HEK293 (cell line): ENCODE results near the gene HIF3A.

Experiments used
- CTCF ChIA-PET: fragments of 350-600 bp; formaldehyde crosslinking; extraction: SDS; loops from one replicate; lab custom pipeline; 2021; ENCODE audit warnings: antibody characterized with exemption; lab: Yijun Ruan, JAX
- POLR2A ChIA-PET: fragments of 300-600 bp; formaldehyde crosslinking; extraction: SDS; loops from one replicate; lab custom pipeline; 2020; ENCODE audit warnings: antibody characterized with exemption, inconsistent platforms; lab: Yijun Ruan, JAX
- H3K27ac ChIP-seq: fragments of 200-500 bp; sonication (Bioruptor generic); 2 replicates; pipeline ENCODE4 v1.5.1; 2014; ENCODE audit warnings: low read depth, low read length, control low read depth, inconsistent platforms; ENCODE audit errors: extremely low read depth
- H3K36me3 ChIP-seq, 2 experiments: fragments of 200-500 bp in 1 of 2; sonication (Bioruptor generic) in 1 of 2; 1 replicate in 1 of 2; 2 replicates in 1 of 2; pipeline ENCODE4 v1.5.1; 2014 to 2017; ENCODE audit warnings: inconsistent platforms in 2 of 2, low read length in 2 of 2; ENCODE audit not compliant: control insufficient read depth in 2 of 2, insufficient read depth in 1 of 2
- H3K4me1 ChIP-seq: fragments of 200-500 bp; sonication (Bioruptor generic); 2 replicates; pipeline ENCODE4 v1.5.1; 2014; ENCODE audit warnings: mild to moderate bottlenecking, low read length, inconsistent platforms; ENCODE audit not compliant: control insufficient read depth, insufficient read depth
- H3K4me3 ChIP-seq: 2 replicates; pipeline ENCODE4 v1.5.1; 2011; ENCODE audit warnings: low read depth, mild to moderate bottlenecking, control low read depth, low read length, moderate library complexity
- H3K9me3 ChIP-seq: fragments of 200-500 bp; sonication (Bioruptor generic); 2 replicates; pipeline ENCODE4 v1.5.1; 2014; ENCODE audit warnings: low read depth, low read length, inconsistent platforms; ENCODE audit not compliant: control insufficient read depth, insufficient read depth
- KLF9 ChIP-seq: fragments of 450-650 bp; formaldehyde crosslinking; IDR thresholded peaks from 2 replicates; pipeline ENCODE4 v1.5.1; 2016; ENCODE audit warnings: missing biosample characterization, missing genetic modification characterization, low read depth
- SCRT2 ChIP-seq: fragments of 450-650 bp; formaldehyde crosslinking; IDR thresholded peaks from 2 replicates; pipeline ENCODE4 v1.5.1; 2016; ENCODE audit warnings: missing biosample characterization, missing genetic modification characterization
- ZFP3 ChIP-seq: fragments of 450-650 bp; formaldehyde crosslinking; IDR thresholded peaks from 2 replicates; pipeline ENCODE4 v1.5.1; 2016; ENCODE audit warnings: low read depth, missing biosample characterization, missing genetic modification characterization
- ZNF157 ChIP-seq: fragments of 450-650 bp; formaldehyde crosslinking; IDR thresholded peaks from 2 replicates; pipeline ENCODE4 v1.5.1; 2016; ENCODE audit warnings: missing biosample characterization, missing genetic modification characterization
- ZNF354C ChIP-seq: fragments of 450-650 bp; formaldehyde crosslinking; IDR thresholded peaks from 2 replicates; pipeline ENCODE4 v1.5.1; 2016; ENCODE audit warnings: missing biosample characterization, missing genetic modification characterization, low read depth, borderline replicate concordance
- ZNF423 ChIP-seq: fragments of 450-650 bp; formaldehyde crosslinking; IDR thresholded peaks from 2 replicates; pipeline ENCODE4 v1.5.1; 2016; ENCODE audit warnings: missing biosample characterization, missing genetic modification characterization
- ZNF501 ChIP-seq: fragments of 450-650 bp; formaldehyde crosslinking; IDR thresholded peaks from 2 replicates; pipeline ENCODE4 v1.5.1; 2016; ENCODE audit warnings: missing biosample characterization, missing genetic modification characterization
- ZNF776 ChIP-seq: fragments of 450-650 bp; formaldehyde crosslinking; IDR thresholded peaks from 2 replicates; pipeline ENCODE4 v1.5.0; 2017; ENCODE audit warnings: missing biosample characterization, missing genetic modification characterization, borderline replicate concordance
- ZNF777 ChIP-seq: fragments of 450-650 bp; formaldehyde crosslinking; IDR thresholded peaks from 2 replicates; pipeline ENCODE4 v1.5.1; 2017; ENCODE audit warnings: missing biosample characterization, missing genetic modification characterization, borderline replicate concordance
- TF ChIP-seq, protein P1 (sequence below): fragments of 450-650 bp; formaldehyde crosslinking; IDR thresholded peaks from 2 replicates; pipeline ENCODE4 v1.5.1; 2016; ENCODE audit warnings: missing biosample characterization, missing genetic modification characterization
- TF ChIP-seq, protein P2 (sequence below): sonication (generic); formaldehyde crosslinking; IDR thresholded peaks from 2 replicates; pipeline ENCODE4 v1.8.1; 2022; ENCODE audit warnings: mild to moderate bottlenecking, moderate library complexity, missing genetic modification reagents
- TF ChIP-seq, protein P3 (sequence below): fragments of 450-650 bp; formaldehyde crosslinking; IDR thresholded peaks from 2 replicates; pipeline ENCODE4 v1.5.1; 2016; ENCODE audit warnings: missing biosample characterization, missing genetic modification characterization
- TF ChIP-seq, protein P4 (sequence below): fragments of 450-650 bp; formaldehyde crosslinking; IDR thresholded peaks from 2 replicates; pipeline ENCODE4; 2016; ENCODE audit warnings: missing biosample characterization, missing genetic modification characterization
- TF ChIP-seq, protein P5 (sequence below): fragments of 450-650 bp; formaldehyde crosslinking; IDR thresholded peaks from 2 replicates; pipeline ENCODE4 v1.5.1; 2016; ENCODE audit warnings: missing biosample characterization, missing genetic modification characterization
- TF ChIP-seq, protein P6 (sequence below): fragments of 450-650 bp; formaldehyde crosslinking; conservative IDR thresholded peaks from 2 replicates; pipeline ENCODE4 v1.5.1; 2016; ENCODE audit warnings: low read depth, missing biosample characterization, missing genetic modification characterization

The HIF3A gene

DNA sequence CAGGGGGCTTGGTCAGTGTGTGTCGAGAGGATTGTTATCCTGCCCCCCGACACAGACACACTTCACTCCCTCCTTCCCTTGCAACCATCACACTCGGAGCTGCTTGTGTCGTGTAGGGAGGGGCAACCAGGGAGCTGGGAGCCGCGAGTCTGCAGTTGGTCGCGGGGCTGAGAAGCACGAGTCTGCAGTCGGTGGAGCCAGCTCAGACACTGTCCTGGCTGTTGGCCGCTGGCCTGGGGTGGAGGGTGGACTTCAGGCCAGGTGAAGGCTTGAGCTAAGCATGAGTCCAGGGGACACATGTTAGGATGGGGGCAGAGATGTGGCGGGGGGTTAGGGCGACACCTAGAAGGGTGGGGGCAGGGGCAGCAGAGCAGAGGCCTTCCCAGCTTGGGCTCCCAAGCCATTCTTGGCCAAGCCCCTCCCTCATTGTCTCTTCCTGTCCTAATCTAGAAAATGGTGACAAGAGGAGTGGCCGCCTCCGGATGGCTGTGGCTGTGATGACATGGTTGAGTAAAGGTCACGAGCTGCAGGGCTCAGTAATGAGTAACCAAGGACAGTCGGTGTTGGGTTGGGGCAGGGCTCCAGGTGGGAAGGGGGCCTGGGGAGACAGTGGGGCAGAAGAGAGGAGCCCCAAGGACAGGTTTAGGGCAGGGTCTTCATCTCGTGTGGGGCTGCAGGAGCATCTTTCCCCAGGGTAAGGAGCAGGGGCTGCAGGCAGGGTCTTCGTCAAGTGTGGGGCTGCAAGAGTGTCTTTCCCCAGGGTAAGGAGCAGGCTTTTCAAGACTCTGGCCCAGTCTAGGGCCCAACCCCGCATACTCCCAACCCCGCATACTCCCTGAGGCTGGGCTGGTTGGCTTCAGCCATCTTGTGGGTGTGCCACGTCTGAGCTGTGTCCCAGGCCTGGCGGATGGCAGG is 58.6 kb downstream of the HIF3A start:
- no peak overlapping the region for H3K27ac ChIP-seq
- ChIA-PET POLR2A (interaction anchor here (0.5 to 1.8 kb wide), 2 partner anchors 8 to 14 kb away, joined by 4 to 5 read pairs; partner anchors contain the start of gene PPP5C), CTCF (interaction anchor here (0.5 to 4.0 kb wide), 3 partner anchors 8 to 235 kb away, joined by 3 to 26 read pairs (median 3); partner anchors contain the start of gene PPP5C)
- H3K9me3 ChIP-seq = no peaks in the 10 kb centered on the region
- peaks cover 4% of the 10 kb centered on the region; the same call in 1 of the 2 replicates for H3K4me1 ChIP-seq
- H3K36me3 ChIP-seq = peaks cover 51 to 82% of the 10 kb centered on the region in 2 experiments
- H3K4me3 ChIP-seq = no peak overlapping the region
- TF ChIP-seq KLF9 (tag by site-specific recombination) = 0 out of 2 replicates have a peak, but pooled peaks have one; percentile 27
- TF ChIP-seq, protein P1, sequence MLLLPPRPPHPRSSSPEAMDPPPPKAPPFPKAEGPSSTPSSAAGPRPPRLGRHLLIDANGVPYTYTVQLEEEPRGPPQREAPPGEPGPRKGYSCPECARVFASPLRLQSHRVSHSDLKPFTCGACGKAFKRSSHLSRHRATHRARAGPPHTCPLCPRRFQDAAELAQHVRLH = no peak

DNA sequence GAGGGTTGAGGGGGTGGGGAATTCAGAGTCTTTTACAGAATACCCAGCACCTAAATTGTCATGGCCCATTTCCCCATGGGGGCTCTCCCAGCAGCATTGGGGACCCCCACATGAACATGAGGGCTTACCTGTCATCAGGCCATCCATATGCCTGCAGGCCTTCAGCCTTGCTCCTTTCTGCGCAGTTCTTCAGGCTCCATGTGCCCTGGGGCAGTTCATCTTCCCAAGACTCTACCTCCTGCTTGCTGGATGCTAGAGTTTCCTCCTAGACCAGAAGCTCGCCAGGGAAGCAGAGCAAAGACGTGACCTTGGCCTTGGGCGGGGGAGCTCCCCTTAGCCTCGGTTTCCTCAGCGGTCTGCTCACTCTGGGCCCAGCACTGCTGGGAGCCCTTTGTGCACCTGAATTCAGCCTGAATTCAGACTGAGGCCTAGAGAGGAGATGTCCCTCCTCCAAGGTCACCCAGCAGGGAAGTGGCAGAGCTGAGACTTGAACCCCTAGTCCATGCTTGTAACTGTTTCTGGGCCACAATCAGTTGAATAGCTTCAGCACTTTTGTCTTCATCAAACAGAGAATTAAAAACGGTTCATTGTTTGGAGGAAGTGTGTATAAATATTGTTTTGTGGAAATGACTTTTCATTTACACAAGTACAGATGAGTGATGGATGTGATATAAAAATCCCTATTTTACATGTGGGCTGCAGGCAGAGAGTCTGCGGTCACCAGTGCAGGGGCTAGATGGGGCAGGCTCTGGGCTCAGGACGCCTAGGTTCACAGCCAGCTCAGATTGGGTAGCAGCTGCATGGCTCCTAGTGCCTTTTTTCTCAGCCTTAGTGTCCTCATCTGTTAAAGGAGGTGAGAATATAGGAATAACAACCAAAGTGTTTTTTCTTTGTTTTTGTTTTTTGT is 59.6 kb downstream of the HIF3A start:
- POLR2A ChIA-PET = interaction anchor here (0.5 to 1.8 kb wide), 2 partner anchors 9 to 13 kb away, joined by 4 to 5 read pairs; partner anchors contain the start of gene PPP5C
- Histone ChIP-seq H3K9me3 (no peaks in the 10 kb centered on the region), H3K4me3 (no peak overlapping the region), H3K4me1 (no peaks in the 10 kb centered on the region), H3K36me3 (peaks cover 58 to 76% of the 10 kb centered on the region in 2 experiments), H3K27ac (no peak overlapping the region)
- no peak for TF ChIP-seq ZNF157 (tag by site-specific recombination)
- TF ChIP-seq, protein P2, sequence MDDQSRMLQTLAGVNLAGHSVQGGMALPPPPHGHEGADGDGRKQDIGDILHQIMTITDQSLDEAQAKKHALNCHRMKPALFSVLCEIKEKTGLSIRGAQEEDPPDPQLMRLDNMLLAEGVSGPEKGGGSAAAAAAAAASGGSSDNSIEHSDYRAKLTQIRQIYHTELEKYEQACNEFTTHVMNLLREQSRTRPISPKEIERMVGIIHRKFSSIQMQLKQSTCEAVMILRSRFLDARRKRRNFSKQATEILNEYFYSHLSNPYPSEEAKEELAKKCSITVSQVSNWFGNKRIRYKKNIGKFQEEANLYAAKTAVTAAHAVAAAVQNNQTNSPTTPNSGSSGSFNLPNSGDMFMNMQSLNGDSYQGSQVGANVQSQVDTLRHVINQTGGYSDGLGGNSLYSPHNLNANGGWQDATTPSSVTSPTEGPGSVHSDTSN (CRISPR knock-in tag) = no peak
- TF ChIP-seq ZNF777 (tag by site-specific recombination) = no peak
- TF ChIP-seq SCRT2 (tag by site-specific recombination) = no peak
- CTCF ChIA-PET = interaction anchor here (0.5 to 4.0 kb wide), 5 partner anchors 8 to 234 kb away, joined by 3 to 26 read pairs (median 3); partner anchors contain the start of gene PPP5C

DNA sequence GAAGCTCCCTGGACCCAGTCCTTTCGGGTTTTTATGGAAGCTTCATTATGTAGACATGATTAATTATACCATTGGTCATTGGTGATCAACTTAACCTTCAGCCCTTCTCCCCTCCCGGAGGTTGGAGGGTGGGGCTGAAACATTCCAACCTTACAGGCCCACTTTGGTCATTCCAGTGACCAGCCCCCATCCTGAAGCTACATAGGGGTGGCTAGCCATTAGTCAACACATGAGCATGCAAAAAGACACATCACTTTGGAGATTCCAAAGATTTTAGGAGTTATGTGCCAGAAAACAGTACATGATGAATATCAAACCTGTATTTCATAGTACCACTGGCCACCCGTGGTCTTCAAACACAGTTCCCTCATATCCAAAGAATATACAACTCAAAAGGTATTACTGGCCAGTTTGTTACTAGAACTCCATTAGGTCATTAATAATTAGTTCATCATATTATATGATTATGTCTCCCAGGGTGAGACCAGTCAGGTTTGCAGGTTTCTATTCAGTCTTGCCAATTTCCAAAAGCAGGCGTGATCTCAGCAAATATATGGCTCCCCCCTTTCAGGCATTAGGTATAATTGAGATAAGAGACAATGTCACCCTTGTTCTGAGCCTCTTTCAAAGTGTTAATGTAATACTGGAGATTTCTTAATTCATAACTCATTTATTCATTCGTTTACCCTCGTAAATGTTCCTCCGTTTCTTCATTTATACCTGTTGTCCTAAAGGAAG is 61.2 kb downstream of the HIF3A start:
- Histone ChIP-seq H3K4me3 (no peak overlapping the region), H3K4me1 (no peaks in the 10 kb centered on the region), H3K9me3 (no peaks in the 10 kb centered on the region), H3K27ac (no peak overlapping the region), H3K36me3 (peaks cover 63 to 66% of the 10 kb centered on the region in 2 experiments)
- POLR2A ChIA-PET = no interaction called here
- CTCF ChIA-PET = interaction anchor here (0.6 to 4.0 kb wide), 5 partner anchors 10 to 280 kb away, joined by 3 to 26 read pairs (median 5); partner anchors contain the start of gene PPP5C
- TF ChIP-seq ZNF501 (tag by site-specific recombination) = no peak
- TF ChIP-seq ZNF776 = no peak
- TF ChIP-seq, protein P3, sequence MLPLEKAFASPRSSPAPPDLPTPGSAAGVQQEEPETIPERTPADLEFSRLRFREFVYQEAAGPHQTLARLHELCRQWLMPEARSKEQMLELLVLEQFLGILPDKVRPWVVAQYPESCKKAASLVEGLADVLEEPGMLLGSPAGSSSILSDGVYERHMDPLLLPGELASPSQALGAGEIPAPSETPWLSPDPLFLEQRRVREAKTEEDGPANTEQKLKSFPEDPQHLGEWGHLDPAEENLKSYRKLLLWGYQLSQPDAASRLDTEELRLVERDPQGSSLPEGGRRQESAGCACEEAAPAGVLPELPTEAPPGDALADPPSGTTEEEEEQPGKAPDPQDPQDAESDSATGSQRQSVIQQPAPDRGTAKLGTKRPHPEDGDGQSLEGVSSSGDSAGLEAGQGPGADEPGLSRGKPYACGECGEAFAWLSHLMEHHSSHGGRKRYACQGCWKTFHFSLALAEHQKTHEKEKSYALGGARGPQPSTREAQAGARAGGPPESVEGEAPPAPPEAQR (tag by site-specific recombination) = no peak
- TF ChIP-seq, protein P4, sequence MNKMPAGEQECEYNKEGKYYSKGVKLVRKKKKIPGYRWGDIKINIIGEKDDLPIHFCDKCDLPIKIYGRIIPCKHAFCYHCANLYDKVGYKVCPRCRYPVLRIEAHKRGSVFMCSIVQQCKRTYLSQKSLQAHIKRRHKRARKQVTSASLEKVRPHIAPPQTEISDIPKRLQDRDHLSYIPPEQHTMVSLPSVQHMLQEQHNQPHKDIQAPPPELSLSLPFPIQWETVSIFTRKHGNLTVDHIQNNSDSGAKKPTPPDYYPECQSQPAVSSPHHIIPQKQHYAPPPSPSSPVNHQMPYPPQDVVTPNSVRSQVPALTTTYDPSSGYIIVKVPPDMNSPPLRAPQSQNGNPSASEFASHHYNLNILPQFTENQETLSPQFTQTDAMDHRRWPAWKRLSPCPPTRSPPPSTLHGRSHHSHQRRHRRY (tag by site-specific recombination) = no peak
- no peak for TF ChIP-seq ZNF423 (tag by site-specific recombination)
- TF ChIP-seq, protein P5, sequence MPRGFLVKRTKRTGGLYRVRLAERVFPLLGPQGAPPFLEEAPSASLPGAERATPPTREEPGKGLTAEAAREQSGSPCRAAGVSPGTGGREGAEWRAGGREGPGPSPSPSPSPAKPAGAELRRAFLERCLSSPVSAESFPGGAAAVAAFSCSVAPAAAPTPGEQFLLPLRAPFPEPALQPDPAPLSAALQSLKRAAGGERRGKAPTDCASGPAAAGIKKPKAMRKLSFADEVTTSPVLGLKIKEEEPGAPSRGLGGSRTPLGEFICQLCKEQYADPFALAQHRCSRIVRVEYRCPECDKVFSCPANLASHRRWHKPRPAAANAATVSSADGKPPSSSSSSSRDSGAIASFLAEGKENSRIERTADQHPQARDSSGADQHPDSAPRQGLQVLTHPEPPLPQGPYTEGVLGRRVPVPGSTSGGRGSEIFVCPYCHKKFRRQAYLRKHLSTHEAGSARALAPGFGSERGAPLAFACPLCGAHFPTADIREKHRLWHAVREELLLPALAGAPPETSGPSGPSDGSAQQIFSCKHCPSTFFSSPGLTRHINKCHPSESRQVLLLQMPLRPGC (tag by site-specific recombination) = no peak
- TF ChIP-seq ZFP3 (tag by site-specific recombination) = no peak
- TF ChIP-seq, protein P6, sequence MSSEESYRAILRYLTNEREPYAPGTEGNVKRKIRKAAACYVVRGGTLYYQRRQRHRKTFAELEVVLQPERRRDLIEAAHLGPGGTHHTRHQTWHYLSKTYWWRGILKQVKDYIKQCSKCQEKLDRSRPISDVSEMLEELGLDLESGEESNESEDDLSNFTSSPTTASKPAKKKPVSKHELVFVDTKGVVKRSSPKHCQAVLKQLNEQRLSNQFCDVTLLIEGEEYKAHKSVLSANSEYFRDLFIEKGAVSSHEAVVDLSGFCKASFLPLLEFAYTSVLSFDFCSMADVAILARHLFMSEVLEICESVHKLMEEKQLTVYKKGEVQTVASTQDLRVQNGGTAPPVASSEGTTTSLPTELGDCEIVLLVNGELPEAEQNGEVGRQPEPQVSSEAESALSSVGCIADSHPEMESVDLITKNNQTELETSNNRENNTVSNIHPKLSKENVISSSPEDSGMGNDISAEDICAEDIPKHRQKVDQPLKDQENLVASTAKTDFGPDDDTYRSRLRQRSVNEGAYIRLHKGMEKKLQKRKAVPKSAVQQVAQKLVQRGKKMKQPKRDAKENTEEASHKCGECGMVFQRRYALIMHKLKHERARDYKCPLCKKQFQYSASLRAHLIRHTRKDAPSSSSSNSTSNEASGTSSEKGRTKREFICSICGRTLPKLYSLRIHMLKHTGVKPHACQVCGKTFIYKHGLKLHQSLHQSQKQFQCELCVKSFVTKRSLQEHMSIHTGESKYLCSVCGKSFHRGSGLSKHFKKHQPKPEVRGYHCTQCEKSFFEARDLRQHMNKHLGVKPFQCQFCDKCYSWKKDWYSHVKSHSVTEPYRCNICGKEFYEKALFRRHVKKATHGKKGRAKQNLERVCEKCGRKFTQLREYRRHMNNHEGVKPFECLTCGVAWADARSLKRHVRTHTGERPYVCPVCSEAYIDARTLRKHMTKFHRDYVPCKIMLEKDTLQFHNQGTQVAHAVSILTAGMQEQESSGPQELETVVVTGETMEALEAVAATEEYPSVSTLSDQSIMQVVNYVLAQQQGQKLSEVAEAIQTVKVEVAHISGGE (tag by site-specific recombination) = no peak
- no peak for TF ChIP-seq ZNF354C
